GM12892 (cell line): ENCODE measurements around the gene TNNT2.

ENCODE experiments used
- DNase-seq: peaks from one replicate; pipeline ENCODE4 v3.0.0; 2011; ENCODE audit not compliant: insufficient read length
- FAIRE-seq: peaks from 2 replicates; lab custom pipeline; 2011; peaks lifted over from hg19 to GRCh38; lab: Jason Lieb, UNC
- POLR2A ChIP-seq: IDR thresholded peaks from 2 replicates; pipeline ENCODE4 v1.6.1; 2011; ENCODE audit warnings: low read depth, low read length, control low read depth
- POLR2AphosphoS5 ChIP-seq: IDR thresholded peaks from 2 replicates; pipeline ENCODE4 v1.6.1; 2011; ENCODE audit warnings: low read depth, low read length, control low read depth
- TAF1 ChIP-seq: IDR thresholded peaks from 2 replicates; pipeline ENCODE4 v1.6.1; 2011; ENCODE audit warnings: low read depth, mild to moderate bottlenecking, control low read depth, low read length, borderline replicate concordance

Gene TNNT2

DNA sequence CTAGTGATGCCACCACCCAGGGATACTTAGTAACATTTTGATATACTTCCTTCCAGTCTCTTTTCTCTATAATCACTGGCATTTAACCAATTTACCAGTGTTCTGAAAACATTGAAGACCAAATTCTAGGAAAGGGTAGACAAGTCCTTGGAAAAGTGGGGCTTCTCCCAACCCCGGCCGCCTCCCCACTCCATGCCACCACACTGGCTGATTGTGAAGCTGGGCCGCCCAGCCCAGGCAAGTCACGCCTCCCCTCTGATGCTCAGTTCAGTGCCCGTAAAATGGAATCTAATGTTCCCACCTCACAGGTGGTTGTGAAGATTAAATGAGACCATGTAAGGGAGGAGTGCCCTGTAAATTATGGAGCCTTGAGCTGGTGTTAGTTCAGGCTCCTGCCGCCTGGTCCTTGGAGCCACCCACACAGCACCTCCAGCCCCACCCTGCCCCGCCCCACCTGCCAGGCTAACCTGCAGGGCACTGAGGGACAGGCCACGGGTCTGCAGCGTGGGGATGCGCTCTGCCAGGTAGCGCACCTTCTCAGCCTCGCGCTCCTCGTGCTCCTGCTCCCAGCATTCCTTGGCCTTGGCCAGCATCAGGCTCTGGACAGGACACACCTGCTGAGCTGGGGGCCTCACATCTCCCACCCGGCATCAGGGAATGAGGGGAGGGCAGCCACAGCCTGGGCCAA lies 36.7 kb upstream of the TNNT2 start:
- TF ChIP-seq POLR2AphosphoS5 (no peak), TAF1 (no peak), POLR2A (no peak)
- no peak for FAIRE-seq

DNA sequence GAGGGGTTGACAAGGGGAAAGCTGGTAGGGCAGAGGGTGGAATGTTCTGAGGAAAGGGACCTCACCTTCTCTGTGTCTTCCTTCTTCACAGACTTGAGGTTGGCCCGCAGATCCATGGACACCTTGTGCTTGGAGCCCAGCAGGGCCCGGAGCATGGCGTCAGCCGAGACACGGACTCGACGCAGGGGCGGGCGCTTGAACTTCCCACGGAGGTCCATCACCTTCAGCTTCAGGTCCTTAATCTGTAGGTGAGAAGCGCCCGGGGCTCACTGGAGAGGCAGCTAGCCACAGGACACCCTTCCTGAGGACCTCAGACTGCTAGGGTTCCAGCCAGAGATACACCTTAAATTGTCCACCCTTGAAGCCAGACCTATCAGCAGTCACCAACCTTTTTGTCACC lies 33.8 kb upstream of the TNNT2 start:
- TF ChIP-seq POLR2A = no peak
- FAIRE-seq = no peak
- no peak for DNase-seq

More for the DNA sequence above, 36.7 kb upstream of the TNNT2 start:
- no peak for DNase-seq

DNA sequence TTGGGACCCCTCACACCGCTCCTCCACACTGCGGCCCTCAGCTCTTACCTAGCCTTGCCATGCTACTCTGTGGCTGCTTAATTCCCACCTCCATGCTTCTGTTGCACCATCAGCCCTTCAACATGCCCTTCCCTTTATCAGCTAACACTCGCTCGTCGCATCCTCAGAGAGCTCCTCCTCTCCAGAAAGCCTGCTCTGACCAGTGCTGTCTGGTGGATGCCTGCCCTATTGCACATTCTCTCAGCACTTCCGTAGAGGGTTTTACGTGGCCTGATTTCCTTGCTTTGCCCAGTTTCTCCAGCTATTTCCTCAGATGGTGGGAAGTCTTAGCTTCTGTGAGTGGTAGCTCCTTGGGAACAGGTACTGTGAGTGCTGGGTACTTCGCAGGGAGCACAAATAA lies 32.0 kb upstream of the TNNT2 start:
- TF ChIP-seq POLR2A (no peak), TAF1 (no peak), POLR2AphosphoS5 (no peak)
- no peak for DNase-seq
- FAIRE-seq = no peak

DNA sequence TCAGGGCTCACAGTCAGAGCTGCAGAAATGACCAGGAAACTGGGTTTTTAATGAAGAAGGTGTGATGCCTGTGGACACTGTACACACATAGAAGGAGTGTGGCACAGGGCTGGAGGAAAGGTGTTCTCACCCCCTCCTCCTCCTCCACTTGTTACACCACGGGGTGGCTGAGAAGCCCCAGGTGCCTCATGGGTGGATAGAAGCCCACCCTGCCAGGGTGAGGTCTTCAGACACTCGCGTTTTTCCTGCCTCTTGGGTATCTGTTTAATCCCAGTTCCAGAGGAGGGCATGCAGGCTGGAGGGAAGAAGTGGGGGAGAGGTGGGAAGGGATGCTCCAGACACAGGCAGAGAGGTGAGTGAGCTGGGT lies 31.3 kb upstream of the TNNT2 start:
- FAIRE-seq = no peak
- TF ChIP-seq POLR2A (no peak), POLR2AphosphoS5 (no peak), TAF1 (no peak)
- no peak for DNase-seq

DNA sequence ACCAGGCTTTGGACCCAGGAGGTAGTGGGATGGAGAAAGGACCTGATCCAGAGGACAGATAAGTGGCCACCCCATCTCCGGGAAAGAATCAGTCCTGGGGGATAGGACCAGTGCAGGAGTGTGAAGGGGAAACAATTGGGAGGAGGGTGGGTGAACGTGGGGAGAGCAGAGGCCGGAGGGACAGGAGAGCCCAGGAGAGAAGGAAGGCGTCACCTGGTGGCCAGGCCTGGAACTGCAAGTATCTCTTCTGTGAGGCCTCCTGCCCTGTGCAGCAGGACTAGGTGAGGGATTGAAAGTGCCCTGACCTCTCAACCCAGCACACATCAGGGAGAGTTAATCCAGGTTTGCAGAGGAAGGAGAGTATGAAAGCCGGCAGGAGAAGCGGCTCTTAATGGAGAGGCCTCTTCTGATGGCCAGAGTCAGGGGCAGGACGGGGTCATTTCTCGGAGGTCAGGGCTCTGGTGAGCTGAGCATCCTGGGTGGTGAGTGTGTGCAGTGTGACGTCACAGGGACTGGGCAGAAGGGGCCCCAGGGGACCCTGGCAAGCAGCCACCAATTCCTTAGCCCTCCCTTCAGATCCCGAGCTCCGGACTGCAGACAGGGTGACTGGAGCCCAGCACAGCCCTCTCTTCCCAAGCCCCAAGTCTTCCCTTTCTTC lies 30.8 kb upstream of the TNNT2 start:
- FAIRE-seq = peak; percentile 80
- DNase-seq = peak; percentile 79
- TF ChIP-seq POLR2A (no peak), POLR2AphosphoS5 (no peak), TAF1 (no peak)

DNA sequence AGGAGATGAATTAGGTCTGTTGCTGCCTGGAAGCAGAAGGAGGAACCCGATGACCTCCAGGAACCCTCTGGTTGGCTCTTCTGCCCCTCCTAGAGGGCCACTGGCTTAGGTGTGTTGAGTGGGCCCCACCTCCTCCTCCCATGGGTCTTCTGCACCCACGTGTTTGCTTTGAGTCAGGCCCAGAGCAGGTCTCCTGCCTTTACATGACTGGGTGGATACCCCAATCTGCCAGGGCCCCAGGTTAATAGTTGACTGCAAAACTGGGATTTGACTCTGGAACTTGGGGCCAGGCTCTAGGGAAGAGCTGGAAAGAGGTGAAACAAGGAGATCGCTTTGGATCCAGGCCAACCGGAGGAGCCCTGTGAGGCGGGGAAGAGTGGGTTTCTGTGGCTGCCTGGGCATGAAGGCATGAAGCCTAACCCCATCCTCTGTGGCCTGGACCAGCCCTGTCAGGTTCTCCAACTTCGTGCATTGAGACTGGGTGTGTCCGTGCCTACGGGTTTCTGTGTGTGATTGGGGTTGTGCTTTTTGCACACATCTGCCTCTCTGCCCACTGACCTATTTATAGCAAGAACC lies 29.4 kb upstream of the TNNT2 start:
- DNase-seq = no peak
- TF ChIP-seq POLR2AphosphoS5 (no peak), POLR2A (no peak), TAF1 (no peak)
- no peak for FAIRE-seq

DNA sequence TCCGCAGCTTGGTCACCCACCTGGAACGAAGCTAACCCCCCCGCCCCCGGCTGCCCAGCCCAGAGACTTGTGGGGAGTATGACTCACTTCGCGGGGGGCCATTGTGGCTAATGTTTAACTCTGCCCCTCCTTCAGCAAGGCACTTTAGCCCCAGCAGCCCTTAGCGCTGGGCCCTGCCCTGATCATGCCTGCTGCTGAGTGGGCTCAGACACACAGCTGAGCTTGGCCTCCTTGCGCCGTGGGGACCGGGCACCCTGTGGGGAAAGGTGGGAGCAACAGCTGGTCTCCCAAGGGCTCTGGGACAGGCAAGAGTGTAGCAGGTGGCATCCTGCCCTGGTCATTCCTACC lies 28.0 kb upstream of the TNNT2 start:
- FAIRE-seq (no peak), DNase-seq (no peak)
- TF ChIP-seq TAF1 (no peak), POLR2AphosphoS5 (no peak), POLR2A (no peak)

DNA sequence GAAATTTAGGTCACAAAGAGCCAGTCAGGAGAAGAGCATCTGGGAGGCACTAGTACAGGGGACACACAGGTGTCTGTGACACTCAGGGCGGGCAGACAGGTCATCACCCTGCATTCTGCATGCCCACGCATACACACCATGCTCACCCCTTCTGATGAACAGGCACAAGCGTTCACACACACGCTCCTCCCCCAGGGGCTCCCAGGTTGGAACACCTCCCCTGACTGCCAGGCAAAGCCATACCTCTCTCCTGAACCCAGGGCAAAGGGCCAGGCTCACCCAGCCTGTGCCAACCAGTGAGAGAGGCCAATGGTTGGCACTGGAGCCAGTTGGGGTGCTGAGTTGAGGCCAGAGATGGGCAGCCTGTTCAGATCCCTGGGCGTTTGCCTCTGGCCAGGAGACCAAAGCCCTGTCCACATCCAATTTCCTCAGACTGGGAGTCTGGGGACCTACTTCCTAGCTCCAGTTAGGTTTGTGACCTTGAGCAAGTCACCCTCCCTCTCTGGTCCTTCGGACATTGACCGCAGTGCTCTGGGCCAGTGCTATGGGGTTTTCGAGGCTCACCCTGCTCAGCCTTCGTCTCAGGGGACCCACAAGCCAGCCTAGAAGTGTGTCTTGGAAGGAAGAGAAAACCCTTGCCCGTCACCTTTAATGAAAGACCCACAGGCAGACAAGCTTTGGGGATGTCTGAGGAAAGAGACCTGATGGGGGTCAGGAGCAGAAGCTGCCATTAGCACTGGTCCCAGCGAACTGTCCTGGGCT lies 27.4 kb upstream of the TNNT2 start:
- FAIRE-seq (peak; percentile 17), DNase-seq (no peak)
- TF ChIP-seq TAF1 = no peak
- TF ChIP-seq POLR2AphosphoS5 = no peak
- no peak for TF ChIP-seq POLR2A

DNA sequence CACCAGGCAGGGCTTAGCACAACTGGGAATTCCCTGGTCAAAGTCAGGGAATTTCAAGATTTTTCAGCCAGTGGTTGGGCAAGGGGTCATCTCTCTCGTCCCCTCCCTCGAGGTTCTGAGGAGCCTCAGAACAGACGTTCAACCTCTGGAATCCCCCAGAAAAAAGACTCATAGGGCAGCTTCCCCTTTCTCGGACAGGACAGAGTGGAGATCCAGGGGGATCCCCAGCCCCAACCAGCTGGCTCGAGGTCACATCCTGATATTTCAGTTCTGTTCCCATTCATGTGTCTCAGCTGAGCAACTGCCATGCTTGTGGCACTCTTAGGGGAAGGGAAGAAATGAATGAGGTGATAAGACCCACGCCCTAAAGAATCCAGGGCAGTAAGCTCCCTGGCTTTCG lies 26.6 kb upstream of the TNNT2 start:
- DNase-seq (no peak), FAIRE-seq (no peak)
- TF ChIP-seq TAF1 = no peak
- no peak for TF ChIP-seq POLR2A
- no peak for TF ChIP-seq POLR2AphosphoS5

DNA sequence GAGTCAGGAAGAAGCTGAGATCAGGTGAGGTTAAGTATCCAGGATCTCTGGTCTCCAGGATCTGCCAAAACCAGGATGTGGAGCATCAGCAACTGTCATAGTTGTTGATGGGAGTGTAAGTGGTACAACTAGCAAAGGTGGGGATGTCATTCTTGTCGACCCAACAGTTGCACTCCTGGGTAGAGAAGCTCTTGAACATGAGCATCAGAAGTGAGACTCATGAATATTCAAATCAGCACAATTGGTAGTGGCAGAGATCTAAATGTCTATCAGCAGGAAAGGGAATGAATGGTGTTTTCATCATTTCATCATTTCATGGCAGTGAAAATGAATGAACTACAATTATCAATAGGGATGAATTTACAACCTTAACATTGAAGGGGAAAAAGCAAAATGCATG lies 25.9 kb upstream of the TNNT2 start:
- FAIRE-seq (peak; percentile 38), DNase-seq (no peak)
- TF ChIP-seq TAF1 = no peak
- TF ChIP-seq POLR2A = no peak
- no peak for TF ChIP-seq POLR2AphosphoS5

DNA sequence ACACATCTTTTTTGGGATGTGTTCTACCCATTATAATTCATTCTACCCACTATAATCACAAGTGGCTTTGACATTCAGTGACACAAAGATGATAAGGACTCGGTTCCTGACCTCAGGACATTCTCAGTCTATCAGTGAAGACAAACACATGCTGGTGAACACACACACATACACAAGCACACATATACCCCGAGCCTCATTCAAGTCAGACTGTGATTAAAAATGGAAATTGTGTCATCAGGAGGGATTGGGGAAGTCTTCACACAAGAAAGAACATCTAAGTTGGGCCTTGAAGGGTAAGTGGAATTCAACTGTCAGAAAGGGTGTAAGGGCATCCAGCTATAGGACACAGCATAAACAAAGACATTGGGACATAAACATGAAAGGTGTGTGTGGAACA lies 24.2 kb upstream of the TNNT2 start:
- FAIRE-seq (peak; percentile 5), DNase-seq (no peak)
- TF ChIP-seq POLR2AphosphoS5 = no peak
- TF ChIP-seq TAF1 = no peak
- no peak for TF ChIP-seq POLR2A
